Mesenchymal stem cell (in vitro differentiated cells and primary cell): ENCODE results near the gene RAB35.

Experiments
- DNase-seq: peaks from one replicate; pipeline ENCODE4 v3.0.0-alpha.2; 2013
- H2AFZ ChIP-seq: one replicate; pipeline ENCODE4 v1.6.1; 2013; ENCODE audit warnings: low read depth, mild to moderate bottlenecking, control low read depth, inconsistent platforms, low read length, moderate library complexity
- H2AK5ac ChIP-seq: 2 replicates; pipeline ENCODE4 v1.6.1; 2013; ENCODE audit warnings: low read length, moderate library complexity, mild to moderate bottlenecking, inconsistent platforms; ENCODE audit not compliant: severe bottlenecking
- H2BK120ac ChIP-seq: one replicate; pipeline ENCODE4 v1.6.1; 2013; ENCODE audit warnings: low read depth, mild to moderate bottlenecking, inconsistent platforms, low read length, moderate library complexity
- H2BK12ac ChIP-seq, 2 experiments: one replicate each; pipeline ENCODE4 v1.6.1; 2013; ENCODE audit warnings: inconsistent platforms in 2 of 2, low read length in 2 of 2, mild to moderate bottlenecking in 2 of 2, moderate library complexity in 2 of 2, control low read depth in 1 of 2
- H2BK15ac ChIP-seq: one replicate; pipeline ENCODE4 v1.6.1; 2013; ENCODE audit warnings: mild to moderate bottlenecking, low read depth, inconsistent platforms; ENCODE audit not compliant: poor library complexity, severe bottlenecking
- H2BK5ac ChIP-seq: 2 replicates; pipeline ENCODE4 v1.6.1; 2013; ENCODE audit warnings: low read depth, mild to moderate bottlenecking, low read length, control low read depth, inconsistent platforms; ENCODE audit not compliant: poor library complexity, severe bottlenecking
- H3K14ac ChIP-seq, 2 experiments: one replicate each; pipeline ENCODE4 v1.6.1; 2013; ENCODE audit warnings: inconsistent platforms in 2 of 2, low read length in 2 of 2, control low read depth in 1 of 2, mild to moderate bottlenecking in 1 of 2, moderate library complexity in 1 of 2
- H3K18ac ChIP-seq, 2 experiments: one replicate each; pipeline ENCODE4 v1.6.1; 2013; ENCODE audit warnings: inconsistent platforms in 2 of 2, low read length in 2 of 2, control low read depth in 1 of 2, low read depth in 1 of 2, mild to moderate bottlenecking in 1 of 2
- H3K23ac ChIP-seq, 2 experiments: one replicate each; pipeline ENCODE4 v1.6.1; 2013; ENCODE audit warnings: inconsistent platforms in 2 of 2, low read length in 2 of 2, mild to moderate bottlenecking in 2 of 2, moderate library complexity in 2 of 2, control low read depth in 1 of 2
- H3K27ac ChIP-seq: 2 replicates; pipeline ENCODE4 v1.5.1; 2013; ENCODE audit warnings: mild to moderate bottlenecking, moderate library complexity, low read length, control low read depth, inconsistent platforms; ENCODE audit not compliant: poor library complexity, severe bottlenecking
- H3K27me3 ChIP-seq, 2 experiments: 2 replicates each; pipeline versions ENCODE4 v1.6.1 to v1.7.0; 2013; ENCODE audit warnings: low read length in 2 of 2, mild to moderate bottlenecking in 2 of 2, moderate library complexity in 2 of 2, control low read depth in 1 of 2, inconsistent platforms in 1 of 2; ENCODE audit not compliant: control insufficient read depth in 1 of 2, insufficient read depth in 1 of 2
- H3K36me3 ChIP-seq, 2 experiments: 2 replicates each; pipeline versions ENCODE4 v1.6.1 to v1.7.0; 2013; ENCODE audit warnings: low read length in 2 of 2, control low read depth in 1 of 2, inconsistent platforms in 1 of 2, low read depth in 1 of 2, mild to moderate bottlenecking in 1 of 2; ENCODE audit not compliant: insufficient read depth in 2 of 2, control insufficient read depth in 1 of 2
- H3K4ac ChIP-seq, 2 experiments: one replicate each; pipeline ENCODE4 v1.6.1; 2013; ENCODE audit warnings: inconsistent platforms in 2 of 2, low read length in 2 of 2, mild to moderate bottlenecking in 2 of 2, moderate library complexity in 2 of 2, control low read depth in 1 of 2, low read depth in 1 of 2
- H3K4me1 ChIP-seq: 2 replicates; pipeline ENCODE4 v1.6.1; 2013; ENCODE audit warnings: low read depth, low read length, control low read depth; ENCODE audit not compliant: control insufficient read depth, insufficient read depth
- H3K4me2 ChIP-seq: 2 replicates; pipeline ENCODE4 v1.6.1; 2013; ENCODE audit warnings: low read length, mild to moderate bottlenecking, inconsistent platforms; ENCODE audit not compliant: poor library complexity, severe bottlenecking
- H3K4me3 ChIP-seq, 2 experiments: 2 replicates each; pipeline versions ENCODE4 v1.5.1 to v1.7.0; 2013; ENCODE audit warnings: low read length in 2 of 2, mild to moderate bottlenecking in 2 of 2, control low read depth in 1 of 2, low read depth in 1 of 2; ENCODE audit not compliant: insufficient read depth in 1 of 2
- H3K79me1 ChIP-seq: replicated peaks from 2 replicates; pipeline ENCODE4 v1.6.1; 2013; ENCODE audit warnings: mild to moderate bottlenecking, control low read depth, low read length, inconsistent platforms; ENCODE audit not compliant: poor library complexity, severe bottlenecking
- H3K9ac ChIP-seq: 2 replicates; pipeline ENCODE4 v1.7.0; 2013; ENCODE audit warnings: mild to moderate bottlenecking, low read length, moderate library complexity
- H3K9me3 ChIP-seq: 2 replicates; pipeline ENCODE4 v1.7.0; 2013; ENCODE audit warnings: mild to moderate bottlenecking, low read length; ENCODE audit not compliant: control insufficient read depth
- H4K8ac ChIP-seq: one replicate; pipeline ENCODE4 v1.6.1; 2013; ENCODE audit warnings: inconsistent platforms, mild to moderate bottlenecking, low read length, moderate library complexity
- H4K91ac ChIP-seq: one replicate; pipeline ENCODE4 v1.6.1; 2013; ENCODE audit warnings: mild to moderate bottlenecking, low read length, inconsistent platforms
- WGBS: methylation state at CpG from one replicate; pipeline ENCODE4 v1.1.7; 2013; ENCODE audit warnings: mixed read lengths; 5-methylcytosine and 5-hydroxymethylcytosine counted together

Gene RAB35

GRCh38 chr12:120144215-120144614 is 27.7 kb upstream of the RAB35 start:
- Histone ChIP-seq H2BK12ac (no peak overlapping the region), H3K79me1 (peaks cover 38% of the 10 kb centered on the region), H3K4me3 (no peak overlapping the region), H3K9ac (no peak overlapping the region), H2AK5ac (no peak overlapping the region), H2BK5ac (no peak overlapping the region), H3K14ac (no peak overlapping the region), H3K18ac (no peak overlapping the region), H3K23ac (no peak overlapping the region), H3K4me1 (peaks cover 8% of the 10 kb centered on the region), H2AFZ (no peak overlapping the region), H3K27ac (no peak overlapping the region), H3K9me3 (no peaks in the 10 kb centered on the region), H3K27me3 (no peaks in the 10 kb centered on the region), H3K4me2 (no peak overlapping the region), H2BK15ac (no peak overlapping the region), H4K91ac (no peak overlapping the region), H2BK120ac (no peak overlapping the region), H3K36me3 (peaks cover 82 to 98% of the 10 kb centered on the region in 2 experiments), H3K4ac (no peak overlapping the region), H4K8ac (no peak overlapping the region)
- WGBS: 98% methylated on average over 11 of the region's 11 CpGs
- no peak for DNase-seq

- Histone ChIP-seq H3K4ac (no peak overlapping the region), H3K4me2 (no peak overlapping the region), H4K91ac (peak overlapping the region; percentile 5), H3K27ac (peak overlapping the region; percentile 36), H3K79me1 (peaks cover 45% of the 10 kb centered on the region), H3K18ac (no peak overlapping the region), H2BK15ac (no peak overlapping the region), H3K14ac (no peak overlapping the region), H3K23ac (no peak overlapping the region), H3K4me3 (no peak overlapping the region), H3K9ac (no peak overlapping the region), H4K8ac (no peak overlapping the region), H2BK120ac (no peak overlapping the region), H3K36me3 (peaks cover 86 to 95% of the 10 kb centered on the region in 2 experiments), H3K9me3 (no peaks in the 10 kb centered on the region), H2BK5ac (no peak overlapping the region), H3K4me1 (peaks cover 8% of the 10 kb centered on the region), H2AFZ (no peak overlapping the region), H2AK5ac (no peak overlapping the region), H3K27me3 (no peaks in the 10 kb centered on the region), H2BK12ac (no peak overlapping the region)
- 97% methylated on average over 11 of the region's 14 CpGs for WGBS
- no peak for DNase-seq
Observed at GRCh38 chr12:120142231-120142877, 25.8 kb upstream of the RAB35 start.

GRCh38 chr12:120141336-120141735 is 24.8 kb upstream of the RAB35 start:
- Histone ChIP-seq H3K9me3 (no peaks in the 10 kb centered on the region), H3K23ac (no peak overlapping the region), H3K27ac (no peak overlapping the region), H3K79me1 (peaks cover 47% of the 10 kb centered on the region), H3K9ac (no peak overlapping the region), H3K27me3 (no peaks in the 10 kb centered on the region), H2BK12ac (no peak overlapping the region), H2BK5ac (no peak overlapping the region), H3K18ac (no peak overlapping the region), H3K4me1 (peaks cover 8% of the 10 kb centered on the region), H3K4me2 (no peak overlapping the region), H2BK15ac (no peak overlapping the region), H3K14ac (no peak overlapping the region), H4K8ac (no peak overlapping the region), H2AK5ac (no peak overlapping the region), H3K4ac (no peak overlapping the region), H4K91ac (no peak overlapping the region), H3K4me3 (no peak overlapping the region), H2BK120ac (no peak overlapping the region), H3K36me3 (peaks cover 87 to 95% of the 10 kb centered on the region in 2 experiments), H2AFZ (no peak overlapping the region)
- DNase-seq: no peak
- WGBS: 98% methylated on average over 6 of the region's 6 CpGs

- no peak for DNase-seq
- Histone ChIP-seq H3K18ac (no peak overlapping the region), H3K4me1 (peaks cover 8% of the 10 kb centered on the region), H3K9me3 (no peaks in the 10 kb centered on the region), H4K8ac (no peak overlapping the region), H2BK120ac (no peak overlapping the region), H2AFZ (no peak overlapping the region), H3K4ac (no peak overlapping the region), H3K27ac (no peak overlapping the region), H3K36me3 (peaks cover 87 to 96% of the 10 kb centered on the region in 2 experiments), H3K4me3 (no peak overlapping the region), H2BK5ac (no peak overlapping the region), H4K91ac (no peak overlapping the region), H3K14ac (no peak overlapping the region), H3K79me1 (peaks cover 47% of the 10 kb centered on the region), H3K27me3 (no peaks in the 10 kb centered on the region), H3K4me2 (no peak overlapping the region), H2BK12ac (no peak overlapping the region), H2BK15ac (no peak overlapping the region), H3K9ac (no peak overlapping the region), H3K23ac (no peak overlapping the region), H2AK5ac (no peak overlapping the region)
- 92% methylated on average over 9 of the region's 9 CpGs for WGBS
Observed at GRCh38 chr12:120140603-120141002, 24.1 kb upstream of the RAB35 start.
